ENCODE measurements around the gene TIPARP.

Gene TIPARP

GRCh38 chr3:156678197-156678596, 3.8 kb downstream of the TIPARP start:
- peaks cover 32% of the 10 kb centered on the region for H3K36me3 ChIP-seq (ENCODE audit: control insufficient read depth, insufficient read depth, low read length)
- H3K27ac ChIP-seq (ENCODE audit: low read depth, low read length): no peak overlapping the region
- no peaks in the 10 kb centered on the region for H3K9me3 ChIP-seq (ENCODE audit: control insufficient read depth, insufficient read depth, low read depth, low read length)
- H3K27me3 ChIP-seq (ENCODE audit: control insufficient read depth, insufficient read depth, low read length): peaks cover 4% of the 10 kb centered on the region; the same call in 1 of the 2 replicates
- peaks cover 12% of the 10 kb centered on the region for H3K4me1 ChIP-seq (ENCODE audit: control insufficient read depth, insufficient read depth, low read length)
- H3K4me3 ChIP-seq (ENCODE audit: low read depth, low read length): no peak overlapping the region
- H3K9ac ChIP-seq (ENCODE audit: low read length): no peak overlapping the region

- H3K4me3 ChIP-seq (ENCODE audit: low read depth, low read length): no peak overlapping the region
- H3K9ac ChIP-seq (ENCODE audit: low read length): no peak overlapping the region
- H3K9me3 ChIP-seq (ENCODE audit: control insufficient read depth, insufficient read depth, low read depth, low read length): no peaks in the 10 kb centered on the region
- H3K4me1 ChIP-seq (ENCODE audit: control insufficient read depth, insufficient read depth, low read length): peaks cover 16% of the 10 kb centered on the region
- peak overlapping the region; percentile 53; the same call in 1 of the 2 replicates for H3K27ac ChIP-seq (ENCODE audit: low read depth, low read length)
- peaks cover 32% of the 10 kb centered on the region for H3K36me3 ChIP-seq (ENCODE audit: control insufficient read depth, insufficient read depth, low read length)
- no peaks in the 10 kb centered on the region for H3K27me3 ChIP-seq (ENCODE audit: control insufficient read depth, insufficient read depth, low read length)
These were observed 6.0 kb downstream of the TIPARP start for GRCh38 chr3:156680243-156680914.

- H3K27me3 ChIP-seq (ENCODE audit: control insufficient read depth, insufficient read depth, low read length): no peaks in the 10 kb centered on the region
- H3K9me3 ChIP-seq (ENCODE audit: control insufficient read depth, insufficient read depth, low read depth, low read length): no peaks in the 10 kb centered on the region
- peaks cover 32% of the 10 kb centered on the region for H3K36me3 ChIP-seq (ENCODE audit: control insufficient read depth, insufficient read depth, low read length)
- no peak overlapping the region for H3K4me3 ChIP-seq (ENCODE audit: low read depth, low read length)
- H3K4me1 ChIP-seq (ENCODE audit: control insufficient read depth, insufficient read depth, low read length): peaks cover 19% of the 10 kb centered on the region
- H3K27ac ChIP-seq (ENCODE audit: low read depth, low read length): peak overlapping the region; percentile 53; the same call in 1 of the 2 replicates
- no peak overlapping the region for H3K9ac ChIP-seq (ENCODE audit: low read length)
These were observed 6.6 kb downstream of the TIPARP start for GRCh38 chr3:156681002-156681401.

GRCh38 chr3:156682501-156682900, 8.1 kb downstream of the TIPARP start:
- Histone ChIP-seq H3K9me3 (ENCODE audit: control insufficient read depth, insufficient read depth, low read depth, low read length) (no peaks in the 10 kb centered on the region), H3K36me3 (ENCODE audit: control insufficient read depth, insufficient read depth, low read length) (peaks cover 32% of the 10 kb centered on the region), H3K4me1 (ENCODE audit: control insufficient read depth, insufficient read depth, low read length) (peaks cover 14% of the 10 kb centered on the region; the same call in 1 of the 2 replicates), H3K27me3 (ENCODE audit: control insufficient read depth, insufficient read depth, low read length) (no peaks in the 10 kb centered on the region), H3K27ac (ENCODE audit: low read depth, low read length) (no peak overlapping the region), H3K9ac (ENCODE audit: low read length) (no peak overlapping the region), H3K4me3 (ENCODE audit: low read depth, low read length) (no peak overlapping the region)

- H3K36me3 ChIP-seq (ENCODE audit: control insufficient read depth, insufficient read depth, low read length): peaks cover 27% of the 10 kb centered on the region
- H3K27ac ChIP-seq (ENCODE audit: low read depth, low read length): no peak overlapping the region
- peaks cover 14% of the 10 kb centered on the region; the same call in 1 of the 2 replicates for H3K4me1 ChIP-seq (ENCODE audit: control insufficient read depth, insufficient read depth, low read length)
These were observed 8.6 kb downstream of the TIPARP start for GRCh38 chr3:156682963-156683362.

GRCh38 chr3:156685198-156685597, 10.8 kb downstream of the TIPARP start:
- H3K9me3 ChIP-seq (ENCODE audit: control insufficient read depth, insufficient read depth, low read depth, low read length): no peaks in the 10 kb centered on the region
- peaks cover 14% of the 10 kb centered on the region; the same call in 1 of the 2 replicates for H3K4me1 ChIP-seq (ENCODE audit: control insufficient read depth, insufficient read depth, low read length)
- H3K9ac ChIP-seq (ENCODE audit: low read length): no peak overlapping the region
- peaks cover 8% of the 10 kb centered on the region for H3K36me3 ChIP-seq (ENCODE audit: control insufficient read depth, insufficient read depth, low read length)
- no peak overlapping the region for H3K27ac ChIP-seq (ENCODE audit: low read depth, low read length)
- no peak overlapping the region for H3K4me3 ChIP-seq (ENCODE audit: low read depth, low read length)
- no peaks in the 10 kb centered on the region for H3K27me3 ChIP-seq (ENCODE audit: control insufficient read depth, insufficient read depth, low read length)

More at GRCh38 chr3:156682963-156683362, 8.6 kb downstream of the TIPARP start:
- Histone ChIP-seq H3K9ac (ENCODE audit: low read length) (no peak overlapping the region), H3K27me3 (ENCODE audit: control insufficient read depth, insufficient read depth, low read length) (no peaks in the 10 kb centered on the region), H3K9me3 (ENCODE audit: control insufficient read depth, insufficient read depth, low read depth, low read length) (no peaks in the 10 kb centered on the region), H3K4me3 (ENCODE audit: low read depth, low read length) (no peak overlapping the region)

- H3K4me1 ChIP-seq (ENCODE audit: control insufficient read depth, insufficient read depth, low read length): peaks cover 10% of the 10 kb centered on the region; the same call in 1 of the 2 replicates
- H3K36me3 ChIP-seq (ENCODE audit: control insufficient read depth, insufficient read depth, low read length): peaks cover 3% of the 10 kb centered on the region; the same call in 1 of the 2 replicates
- H3K27ac ChIP-seq (ENCODE audit: low read depth, low read length): no peak overlapping the region
- H3K4me3 ChIP-seq (ENCODE audit: low read depth, low read length): no peak overlapping the region
- no peaks in the 10 kb centered on the region for H3K27me3 ChIP-seq (ENCODE audit: control insufficient read depth, insufficient read depth, low read length)
- no peak overlapping the region for H3K9ac ChIP-seq (ENCODE audit: low read length)
- no peaks in the 10 kb centered on the region for H3K9me3 ChIP-seq (ENCODE audit: control insufficient read depth, insufficient read depth, low read depth, low read length)
These were observed 11.4 kb downstream of the TIPARP start for GRCh38 chr3:156685752-156686151.

GRCh38 chr3:156687023-156687422, 12.6 kb downstream of the TIPARP start:
- no peak overlapping the region for H3K27ac ChIP-seq (ENCODE audit: low read depth, low read length)
- H3K27me3 ChIP-seq (ENCODE audit: control insufficient read depth, insufficient read depth, low read length): no peaks in the 10 kb centered on the region
- H3K4me3 ChIP-seq (ENCODE audit: low read depth, low read length): no peak overlapping the region
- H3K36me3 ChIP-seq (ENCODE audit: control insufficient read depth, insufficient read depth, low read length): no peaks in the 10 kb centered on the region
- H3K9me3 ChIP-seq (ENCODE audit: control insufficient read depth, insufficient read depth, low read depth, low read length): no peaks in the 10 kb centered on the region
- H3K4me1 ChIP-seq (ENCODE audit: control insufficient read depth, insufficient read depth, low read length): peaks cover 8% of the 10 kb centered on the region; the same call in 1 of the 2 replicates
- no peak overlapping the region for H3K9ac ChIP-seq (ENCODE audit: low read length)

GRCh38 chr3:156688632-156689452, 14.5 kb downstream of the TIPARP start:
- peaks cover 8% of the 10 kb centered on the region; the same call in 1 of the 2 replicates for H3K4me1 ChIP-seq (ENCODE audit: control insufficient read depth, insufficient read depth, low read length)
- H3K27me3 ChIP-seq (ENCODE audit: control insufficient read depth, insufficient read depth, low read length): no peaks in the 10 kb centered on the region
- H3K9ac ChIP-seq (ENCODE audit: low read length): no peak overlapping the region
- no peak overlapping the region for H3K27ac ChIP-seq (ENCODE audit: low read depth, low read length)
- H3K36me3 ChIP-seq (ENCODE audit: control insufficient read depth, insufficient read depth, low read length): peaks cover under 1% of the 10 kb centered on the region; the same call in 1 of the 2 replicates
- H3K9me3 ChIP-seq (ENCODE audit: control insufficient read depth, insufficient read depth, low read depth, low read length): no peaks in the 10 kb centered on the region
- H3K4me3 ChIP-seq (ENCODE audit: low read depth, low read length): no peak overlapping the region

- H3K9me3 ChIP-seq (ENCODE audit: control insufficient read depth, insufficient read depth, low read depth, low read length): no peaks in the 10 kb centered on the region
- peaks cover 7% of the 10 kb centered on the region for H3K36me3 ChIP-seq (ENCODE audit: control insufficient read depth, insufficient read depth, low read length)
- H3K27me3 ChIP-seq (ENCODE audit: control insufficient read depth, insufficient read depth, low read length): no peaks in the 10 kb centered on the region
- H3K4me1 ChIP-seq (ENCODE audit: control insufficient read depth, insufficient read depth, low read length): peaks cover 8% of the 10 kb centered on the region; the same call in 1 of the 2 replicates
- no peak overlapping the region for H3K9ac ChIP-seq (ENCODE audit: low read length)
- H3K4me3 ChIP-seq (ENCODE audit: low read depth, low read length): no peak overlapping the region
- no peak overlapping the region for H3K27ac ChIP-seq (ENCODE audit: low read depth, low read length)
These were observed 15.2 kb downstream of the TIPARP start for GRCh38 chr3:156689608-156690007.

- Histone ChIP-seq H3K27me3 (ENCODE audit: control insufficient read depth, insufficient read depth, low read length) (no peaks in the 10 kb centered on the region), H3K36me3 (ENCODE audit: control insufficient read depth, insufficient read depth, low read length) (peaks cover 26% of the 10 kb centered on the region), H3K4me3 (ENCODE audit: low read depth, low read length) (no peak overlapping the region), H3K27ac (ENCODE audit: low read depth, low read length) (no peak overlapping the region), H3K9me3 (ENCODE audit: control insufficient read depth, insufficient read depth, low read depth, low read length) (no peaks in the 10 kb centered on the region), H3K9ac (ENCODE audit: low read length) (no peak overlapping the region), H3K4me1 (ENCODE audit: control insufficient read depth, insufficient read depth, low read length) (no peaks in the 10 kb centered on the region)
These were observed 17.5 kb downstream of the TIPARP start for GRCh38 chr3:156691920-156692319.

Data from HUES6 (cell line).